IPS-18c (cell line): Measurements from ENCODE around the gene RAP1GDS1.
"Not testable (repeated sequence)": the region's sequence is repeated elsewhere in the genome, so short reads cannot be mapped to it uniquely, and the experiment has no call there.

Source experiments
- H3K4me3 ChIP-seq: 2 replicates; pipeline ENCODE4 v1.7.0; 2013; ENCODE audit warnings: low read depth, mild to moderate bottlenecking, low read length, moderate library complexity; ENCODE audit not compliant: insufficient read depth
- H3K9me3 ChIP-seq: one replicate; pipeline ENCODE4 v1.6.1; 2013; ENCODE audit warnings: mild to moderate bottlenecking, low read length, moderate library complexity; ENCODE audit not compliant: control insufficient read depth, insufficient read depth

Gene RAP1GDS1

DNA sequence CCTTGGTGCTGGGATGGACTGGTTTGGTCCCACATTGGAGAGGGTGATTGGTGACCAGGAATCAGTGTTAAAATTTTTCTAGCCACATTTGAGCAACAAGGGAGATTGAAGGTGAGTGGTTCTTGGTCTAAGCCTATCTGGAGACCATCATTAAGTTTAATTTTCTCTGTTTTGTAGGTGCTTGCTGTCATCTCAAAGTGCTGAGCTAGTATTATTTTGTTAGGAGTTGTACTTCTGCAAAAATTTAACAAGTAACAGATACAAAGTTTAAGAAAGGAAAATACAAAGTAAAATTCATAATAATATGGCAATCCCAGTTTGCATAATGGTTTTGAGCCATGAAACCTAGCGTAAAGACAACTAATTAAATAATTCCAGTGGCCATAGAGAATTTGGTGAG lies 66.5 kb downstream of the RAP1GDS1 start:
- H3K4me3 ChIP-seq, result no peak overlapping the region
- H3K9me3 ChIP-seq, result peaks cover 13% of the 10 kb centered on the region

GRCh38 chr4:98329879-98330640 lies 68.9 kb downstream of the RAP1GDS1 start:
- H3K9me3 ChIP-seq, result peaks cover 13% of the 10 kb centered on the region
- H3K4me3 ChIP-seq, result not testable (repeated sequence)

DNA sequence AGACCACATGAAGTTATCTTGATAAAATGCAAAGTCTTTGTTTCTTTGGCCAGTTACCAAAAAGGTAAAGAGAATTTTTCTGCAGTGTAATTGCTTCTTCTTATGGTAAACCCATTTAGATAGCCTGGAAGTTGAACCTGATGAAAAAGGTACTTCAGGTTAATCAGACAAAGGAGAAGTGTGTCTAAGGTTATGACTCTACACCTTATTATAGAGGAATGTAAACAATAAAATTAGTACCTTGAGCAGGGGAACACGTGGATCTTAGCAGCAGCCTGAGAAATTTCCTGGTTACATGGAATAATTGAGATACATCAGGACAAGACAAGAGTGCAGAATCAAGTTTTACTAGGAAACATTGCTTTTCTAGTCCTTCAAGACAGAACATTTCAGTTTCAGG lies 70.8 kb downstream of the RAP1GDS1 start:
- Histone ChIP-seq H3K9me3 (peaks cover 13% of the 10 kb centered on the region), H3K4me3 (no peak overlapping the region)

GRCh38 chr4:98334461-98334860 lies 73.3 kb downstream of the RAP1GDS1 start:
- Histone ChIP-seq H3K9me3 (peaks cover 7% of the 10 kb centered on the region), H3K4me3 (no peak overlapping the region)

DNA sequence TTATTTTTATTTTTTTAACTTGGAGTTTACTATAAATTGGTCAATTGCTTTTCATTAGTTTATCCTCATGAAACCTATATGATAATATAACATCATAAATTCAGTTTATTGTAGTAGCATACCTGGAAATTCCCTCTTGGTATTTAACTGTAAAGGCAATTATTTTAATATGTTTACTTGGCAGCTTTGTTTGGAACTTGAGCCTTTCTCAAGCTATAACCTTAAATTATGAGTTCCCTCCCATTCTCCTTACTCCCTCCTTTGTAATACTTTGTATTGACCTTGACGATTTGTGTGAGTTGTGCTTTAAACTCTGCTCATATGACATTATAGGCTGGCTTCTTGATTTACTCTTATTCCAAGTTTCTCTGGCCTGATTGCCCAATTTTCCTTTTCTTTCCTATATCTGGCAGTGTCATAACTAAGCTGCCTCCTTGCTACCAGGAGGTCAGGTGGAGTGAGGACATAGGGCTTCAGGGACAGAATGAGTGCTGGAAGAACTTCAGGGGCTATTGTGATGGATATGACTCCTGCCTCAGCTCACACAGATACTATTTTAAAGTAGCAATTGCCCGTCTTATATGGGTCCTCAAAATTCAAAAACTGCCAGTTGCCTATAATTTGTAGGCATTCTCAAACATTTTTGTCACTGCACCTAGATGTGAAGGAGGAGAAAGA lies 77.7 kb downstream of the RAP1GDS1 start:
- Histone ChIP-seq H3K9me3 (no peaks in the 10 kb centered on the region), H3K4me3 (no peak overlapping the region)

- H3K9me3 ChIP-seq, result no peaks in the 10 kb centered on the region
- no peak overlapping the region for H3K4me3 ChIP-seq
Observed at GRCh38 chr4:98341309-98341708, 80.1 kb downstream of the RAP1GDS1 start.

DNA sequence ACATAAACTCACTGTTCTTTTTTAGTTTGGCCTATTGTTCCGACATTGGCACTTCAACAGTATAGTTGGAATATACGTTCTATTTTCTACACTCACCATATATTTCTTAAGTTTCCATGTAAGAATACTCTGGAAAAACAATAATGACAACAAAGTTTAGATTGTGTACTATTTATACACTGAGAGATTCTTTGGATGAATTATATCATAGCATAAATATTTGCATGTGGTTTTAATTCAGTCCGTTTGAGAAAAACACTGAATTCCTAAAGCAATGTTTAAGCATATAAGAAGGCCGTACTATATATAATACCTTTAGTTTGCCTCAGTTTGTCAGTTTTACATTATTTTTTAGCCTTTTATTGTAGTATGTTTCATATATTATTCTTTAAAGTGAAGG lies 82.4 kb downstream of the RAP1GDS1 start:
- Histone ChIP-seq H3K4me3 (no peak overlapping the region), H3K9me3 (no peaks in the 10 kb centered on the region)

DNA sequence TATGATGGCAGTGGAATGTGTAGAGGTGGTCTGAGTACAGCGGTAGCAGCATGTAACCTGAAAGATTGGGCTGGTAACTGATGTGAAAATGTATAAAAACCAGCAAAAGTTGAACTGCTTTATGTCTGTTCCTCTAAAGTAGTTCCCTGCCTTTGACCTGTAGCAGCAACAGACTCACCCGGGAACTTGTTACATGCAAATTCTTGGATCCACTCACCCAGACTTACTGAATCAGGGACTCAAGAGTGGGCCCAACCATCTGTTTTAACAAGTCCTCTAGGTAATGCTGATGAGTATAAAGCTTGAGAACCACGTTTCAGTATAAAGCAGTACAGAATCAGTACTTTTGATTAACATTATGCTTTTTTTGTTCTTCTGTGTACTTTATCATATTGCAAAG lies 84.7 kb downstream of the RAP1GDS1 start:
- H3K9me3 ChIP-seq, result no peaks in the 10 kb centered on the region
- H3K4me3 ChIP-seq, result no peak overlapping the region

GRCh38 chr4:98352396-98352795 lies 91.2 kb downstream of the RAP1GDS1 start:
- H3K4me3 ChIP-seq, result no peak overlapping the region
- H3K9me3 ChIP-seq, result no peaks in the 10 kb centered on the region

- Histone ChIP-seq H3K9me3 (no peaks in the 10 kb centered on the region), H3K4me3 (no peak overlapping the region)
Observed at GRCh38 chr4:98352940-98353339, 91.8 kb downstream of the RAP1GDS1 start.

DNA sequence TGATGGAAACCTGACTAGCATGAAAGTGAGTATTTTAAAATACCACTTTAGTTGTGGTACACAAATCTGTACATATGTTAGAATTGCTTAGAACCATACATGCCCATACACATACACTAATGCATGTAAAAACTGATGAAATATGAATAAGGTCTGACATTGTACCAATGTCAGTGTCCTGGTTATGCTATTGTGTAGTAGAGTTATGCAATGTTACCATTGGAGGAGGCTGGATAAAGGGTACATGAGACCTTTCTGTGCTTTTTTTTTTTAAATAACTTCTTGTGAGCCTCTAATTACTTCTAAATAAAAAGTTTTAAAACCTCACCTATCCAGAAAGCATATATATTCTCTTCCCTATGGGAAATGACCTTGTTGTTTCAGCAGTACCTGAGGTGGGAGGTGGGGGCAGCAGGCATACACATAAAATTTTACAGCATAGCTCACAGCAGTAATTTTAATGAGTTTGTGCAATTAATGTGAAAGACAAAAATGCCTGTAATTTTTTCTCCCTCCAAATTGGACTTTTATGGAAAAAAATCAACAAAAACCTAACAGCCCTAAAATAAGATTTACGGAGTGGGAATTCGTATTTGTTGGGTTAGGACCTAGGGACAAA lies 97.6 kb downstream of the RAP1GDS1 start:
- Histone ChIP-seq H3K9me3 (no peaks in the 10 kb centered on the region), H3K4me3 (no peak overlapping the region)

DNA sequence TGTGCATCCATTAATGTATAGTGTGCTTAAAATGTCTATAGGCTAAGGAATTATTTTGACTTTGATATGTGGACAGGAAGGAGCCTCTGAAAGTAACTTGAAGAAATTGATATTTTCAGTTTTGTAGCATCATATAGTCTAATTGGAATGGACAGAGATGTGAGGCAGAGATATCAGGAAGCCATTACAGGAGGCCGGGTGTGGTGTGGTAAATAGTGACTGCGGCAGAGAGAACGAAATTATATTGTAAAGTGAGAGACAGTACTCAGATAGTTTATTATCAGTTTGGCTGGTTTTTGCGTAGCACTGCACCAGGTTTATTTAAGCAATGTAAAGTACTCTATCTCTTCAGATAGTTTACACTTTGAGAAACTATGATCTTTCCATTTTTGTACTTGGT lies 98.5 kb downstream of the RAP1GDS1 start:
- H3K4me3 ChIP-seq, result no peak overlapping the region

GRCh38 chr4:98363431-98363830 lies 102.2 kb downstream of the RAP1GDS1 start:
- peaks cover 3% of the 10 kb centered on the region for H3K9me3 ChIP-seq
- no peak overlapping the region for H3K4me3 ChIP-seq

More for the DNA sequence above, 98.5 kb downstream of the RAP1GDS1 start:
- no peaks in the 10 kb centered on the region for H3K9me3 ChIP-seq

- not testable (repeated sequence) for H3K4me3 ChIP-seq, H3K9me3 ChIP-seq
Observed at GRCh38 chr4:98366275-98366674, 105.1 kb downstream of the RAP1GDS1 start.

DNA sequence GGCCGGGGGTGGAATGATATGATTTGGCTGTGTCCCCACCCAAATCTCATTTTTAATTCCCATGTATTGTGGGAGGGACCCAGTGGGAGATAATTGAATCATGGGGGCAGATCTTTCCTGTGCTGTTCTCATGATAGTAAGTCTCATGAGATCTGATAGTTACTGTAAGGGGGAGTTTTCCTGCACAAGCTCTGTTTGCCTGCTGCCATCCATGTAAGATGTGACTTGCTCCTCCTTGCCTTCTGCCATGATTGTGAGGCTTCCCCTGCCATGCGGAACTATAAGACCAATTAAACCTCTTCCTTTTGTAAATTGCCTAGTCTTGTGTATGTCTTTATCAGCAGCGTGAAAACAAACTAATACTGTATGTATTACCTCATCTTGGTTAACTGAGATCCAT lies 106.8 kb downstream of the RAP1GDS1 start:
- H3K9me3 ChIP-seq, result not testable (repeated sequence)

GRCh38 chr4:98369322-98369721 lies 108.1 kb downstream of the RAP1GDS1 start:
- Histone ChIP-seq H3K9me3 (peaks cover 3% of the 10 kb centered on the region), H3K4me3 (no peak overlapping the region)

More for the DNA sequence above, 106.8 kb downstream of the RAP1GDS1 start:
- not testable (repeated sequence) for H3K4me3 ChIP-seq

DNA sequence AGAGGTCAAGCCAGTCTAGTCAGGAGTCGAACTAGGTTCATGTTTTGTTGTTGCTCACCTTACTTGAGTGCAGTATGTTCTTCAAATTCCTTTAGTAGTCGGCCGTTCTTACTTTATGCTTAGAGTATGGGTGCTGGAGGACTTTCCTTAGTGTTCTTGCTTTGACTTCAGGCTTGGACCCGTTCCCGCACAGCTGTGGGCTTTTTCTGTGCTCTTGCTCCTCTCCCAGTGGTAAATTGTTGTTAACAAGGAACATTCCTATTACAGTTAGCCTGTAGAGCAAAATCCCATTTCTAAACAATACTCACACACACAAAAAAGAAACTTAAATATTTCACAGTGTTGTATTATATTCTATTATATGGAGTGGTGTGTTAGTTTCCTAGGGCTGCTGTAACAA lies 113.5 kb downstream of the RAP1GDS1 start:
- Histone ChIP-seq H3K4me3 (no peak overlapping the region), H3K9me3 (no peaks in the 10 kb centered on the region)

GRCh38 chr4:98377559-98377958 lies 116.4 kb downstream of the RAP1GDS1 start:
- Histone ChIP-seq H3K9me3 (no peaks in the 10 kb centered on the region), H3K4me3 (no peak overlapping the region)
